Measurements from ENCODE around the gene NCOA3. TPM values are rescaled to one million over a fixed set of nuclear protein-coding genes. Genes with fewer than 3 reads are reported as not detected.

The NCOA3 gene
- total and polyA plus RNA-seq, 10 of the 15 experiments (the other 5 are each of a cell fraction or from before 2014, with no cell fraction given) = 16.9 to 96.2 (median 73.6) TPM

DNA sequence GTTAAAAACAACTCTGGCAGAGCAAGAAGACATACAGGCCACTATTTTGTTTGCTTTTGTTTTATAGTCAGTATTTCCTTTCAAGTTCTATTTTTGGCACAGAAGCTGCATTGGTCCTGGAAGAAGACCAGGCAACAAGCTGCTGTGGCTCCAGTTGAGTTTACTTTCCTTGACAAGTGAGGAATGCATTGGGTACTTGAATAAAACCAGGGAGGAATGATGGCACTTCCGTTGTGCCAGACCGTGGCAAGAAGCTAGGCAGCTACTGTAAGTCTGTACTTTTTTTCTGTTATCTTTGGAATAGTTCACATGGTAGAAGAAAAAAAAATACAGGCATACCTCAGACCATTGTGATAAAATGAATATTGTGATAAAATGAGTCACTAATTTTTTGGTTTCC, 66.3 kb downstream of the NCOA3 start (continued):
- no peak for TF ChIP-seq USF1 (IDR thresholded peaks at IDR 0.05; ENCODE audit: borderline replicate concordance, extremely low read length, insufficient read depth, low read depth, low read length)
- TF ChIP-seq, protein P1, sequence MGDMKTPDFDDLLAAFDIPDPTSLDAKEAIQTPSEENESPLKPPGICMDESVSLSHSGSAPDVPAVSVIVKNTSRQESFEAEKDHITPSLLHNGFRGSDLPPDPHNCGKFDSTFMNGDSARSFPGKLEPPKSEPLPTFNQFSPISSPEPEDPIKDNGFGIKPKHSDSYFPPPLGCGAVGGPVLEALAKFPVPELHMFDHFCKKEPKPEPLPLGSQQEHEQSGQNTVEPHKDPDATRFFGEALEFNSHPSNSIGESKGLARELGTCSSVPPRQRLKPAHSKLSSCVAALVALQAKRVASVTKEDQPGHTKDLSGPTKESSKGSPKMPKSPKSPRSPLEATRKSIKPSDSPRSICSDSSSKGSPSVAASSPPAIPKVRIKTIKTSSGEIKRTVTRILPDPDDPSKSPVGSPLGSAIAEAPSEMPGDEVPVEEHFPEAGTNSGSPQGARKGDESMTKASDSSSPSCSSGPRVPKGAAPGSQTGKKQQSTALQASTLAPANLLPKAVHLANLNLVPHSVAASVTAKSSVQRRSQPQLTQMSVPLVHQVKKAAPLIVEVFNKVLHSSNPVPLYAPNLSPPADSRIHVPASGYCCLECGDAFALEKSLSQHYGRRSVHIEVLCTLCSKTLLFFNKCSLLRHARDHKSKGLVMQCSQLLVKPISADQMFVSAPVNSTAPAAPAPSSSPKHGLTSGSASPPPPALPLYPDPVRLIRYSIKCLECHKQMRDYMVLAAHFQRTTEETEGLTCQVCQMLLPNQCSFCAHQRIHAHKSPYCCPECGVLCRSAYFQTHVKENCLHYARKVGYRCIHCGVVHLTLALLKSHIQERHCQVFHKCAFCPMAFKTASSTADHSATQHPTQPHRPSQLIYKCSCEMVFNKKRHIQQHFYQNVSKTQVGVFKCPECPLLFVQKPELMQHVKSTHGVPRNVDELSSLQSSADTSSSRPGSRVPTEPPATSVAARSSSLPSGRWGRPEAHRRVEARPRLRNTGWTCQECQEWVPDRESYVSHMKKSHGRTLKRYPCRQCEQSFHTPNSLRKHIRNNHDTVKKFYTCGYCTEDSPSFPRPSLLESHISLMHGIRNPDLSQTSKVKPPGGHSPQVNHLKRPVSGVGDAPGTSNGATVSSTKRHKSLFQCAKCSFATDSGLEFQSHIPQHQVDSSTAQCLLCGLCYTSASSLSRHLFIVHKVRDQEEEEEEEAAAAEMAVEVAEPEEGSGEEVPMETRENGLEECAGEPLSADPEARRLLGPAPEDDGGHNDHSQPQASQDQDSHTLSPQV (IDR thresholded peaks at IDR 0.05) = no peak

- Histone ChIP-seq H3K9ac (ENCODE audit: control insufficient read depth, insufficient read depth, low read length) (no peak overlapping the region), H3K4me1 (ENCODE audit: control insufficient read depth, insufficient read depth, low read length) (peaks cover 23% of the 10 kb centered on the region), H3K79me2 (ENCODE audit: control insufficient read depth, insufficient read depth, low read length) (peaks cover 92% of the 10 kb centered on the region), H4K20me1 (ENCODE audit: control insufficient read depth, insufficient read depth) (no peaks in the 10 kb centered on the region), H3K4me2 (ENCODE audit: control insufficient read depth, insufficient read depth) (no peak overlapping the region), H3K4me3 (no peak overlapping the region), H3K27ac (ENCODE audit: control insufficient read depth, insufficient read depth) (no peak overlapping the region), H2AFZ (ENCODE audit: control insufficient read depth, low read depth, low read length) (no peak overlapping the region), H3K36me3 (ENCODE audit: control insufficient read depth in 2 of 2, insufficient read depth in 2 of 2, low read length in 1 of 2) (peaks cover 5 to 19% of the 10 kb centered on the region in 2 experiments; a peak in 3 of 4 replicates), H3K27me3 (replicated peaks in 1 of 2; ENCODE audit: control insufficient read depth in 2 of 2, insufficient read depth in 2 of 2, low read length in 1 of 2) (no peaks in the 10 kb centered on the region), H3K9me3 (replicated peaks; ENCODE audit: control insufficient read depth, insufficient read depth, low read length) (peaks cover 8% of the 10 kb centered on the region; the same call in 2 of the 3 replicates)
- intact Hi-C loops (cut with micrococcal nuclease; ENCODE audit: unreplicated experiment) (no loop called here), in situ Hi-C loops (cut with MboI) (no loop called here)
- CTCF ChIA-PET = no interaction called here
- RAD21 ChIA-PET (ENCODE audit: unreplicated experiment) = no interaction called here
- FAIRE-seq (no peak), DNase-seq (ENCODE audit: low read depth, low spot score) (no peak), ATAC-seq (no peak)
- POLR2A ChIA-PET = interaction anchor here (0.6 kb wide), 1 partner anchor 193 kb away, joined by 3 read pairs; no protein-coding TSS in a partner anchor
- no TSS peak for BruUV-seq (replicated peaks)
- whole genome bisulfite sequencing (ENCODE audit: insufficient coverage, insufficient replicate concordance, low lambda C conversion rate, missing lambda C conversion rate) = 95% methylated on average over 6 of the region's 6 CpGs
- SMC1A ChIA-PET (ENCODE audit: uncharacterized antibody, unreplicated experiment) = interaction anchor here (0.7 to 4.7 kb wide), 7 partner anchors 9 to 76 kb away, joined by 3 to 19 read pairs (median 5); no protein-coding TSS in a partner anchor
- TF ChIP-seq MXI1 (IDR thresholded peaks at IDR 0.05; ENCODE audit: low read depth, low read length) (no peak), MYC (IDR thresholded peaks at IDR 0.05; ENCODE audit: insufficient read depth, insufficient read length, insufficient replicate concordance, low read length, severe bottlenecking) (no peak), TAF1 (IDR thresholded peaks at IDR 0.05; ENCODE audit: borderline replicate concordance, low read depth, low read length) (no peak), IRF4 (IDR thresholded peaks at IDR 0.05; ENCODE audit: low read depth, low read length) (no peak), SMAD5 (IDR thresholded peaks at IDR 0.05; ENCODE audit: low read depth) (no peak), SPI1 (IDR thresholded peaks at IDR 0.05; ENCODE audit: borderline replicate concordance, insufficient read depth, low read depth, low read length) (no peak), RBBP5 (conservative IDR thresholded peaks at IDR 0.05) (no peak), RB1 (IDR thresholded peaks at IDR 0.05; ENCODE audit: borderline replicate concordance) (no peak), ZZZ3 (IDR thresholded peaks at IDR 0.05; ENCODE audit: control insufficient read depth, insufficient read length, low read depth) (no peak), KAT2A (conservative IDR thresholded peaks at IDR 0.05; ENCODE audit: control insufficient read depth, low read depth, low read length) (no peak), SUPT20H (IDR thresholded peaks at IDR 0.05; ENCODE audit: borderline replicate concordance, control insufficient read depth, low read depth, low read length) (no peak)
- TF ChIP-seq, protein P2, sequence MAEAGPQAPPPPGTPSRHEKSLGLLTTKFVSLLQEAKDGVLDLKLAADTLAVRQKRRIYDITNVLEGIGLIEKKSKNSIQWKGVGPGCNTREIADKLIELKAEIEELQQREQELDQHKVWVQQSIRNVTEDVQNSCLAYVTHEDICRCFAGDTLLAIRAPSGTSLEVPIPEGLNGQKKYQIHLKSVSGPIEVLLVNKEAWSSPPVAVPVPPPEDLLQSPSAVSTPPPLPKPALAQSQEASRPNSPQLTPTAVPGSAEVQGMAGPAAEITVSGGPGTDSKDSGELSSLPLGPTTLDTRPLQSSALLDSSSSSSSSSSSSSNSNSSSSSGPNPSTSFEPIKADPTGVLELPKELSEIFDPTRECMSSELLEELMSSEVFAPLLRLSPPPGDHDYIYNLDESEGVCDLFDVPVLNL (IDR thresholded peaks at IDR 0.05; ENCODE audit: low read depth, low read length) = no peak
- TF ChIP-seq, protein P3, sequence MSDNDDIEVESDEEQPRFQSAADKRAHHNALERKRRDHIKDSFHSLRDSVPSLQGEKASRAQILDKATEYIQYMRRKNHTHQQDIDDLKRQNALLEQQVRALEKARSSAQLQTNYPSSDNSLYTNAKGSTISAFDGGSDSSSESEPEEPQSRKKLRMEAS (IDR thresholded peaks at IDR 0.05; ENCODE audit: low read depth, low read length) = no peak
Measured at GRCh38 chr20:47568837-47569410, 67.2 kb downstream of the NCOA3 start.

Data from GM12878 (cell line).